H1 (cell line): ENCODE results near the gene SUCNR1. TPM values are rescaled to one million over a fixed set of nuclear protein-coding genes. Genes with fewer than 3 reads are reported as not detected.

Experiments used
- CTCF ChIA-PET: fragments of 300-600 bp; sonication (Branson Sonifier 250); formaldehyde crosslinking; loops from one replicate; lab custom pipeline; 2021; ENCODE audit not compliant: partially characterized antibody; lab: Charles Lee
- POLR2A ChIA-PET: fragments of 300-600 bp; sonication (Branson Sonifier 250); formaldehyde crosslinking; loops from one replicate; lab custom pipeline; 2021; ENCODE audit warnings: inconsistent platforms; ENCODE audit not compliant: partially characterized antibody; lab: Charles Lee
- DNase-seq, 2 experiments: peaks; one replicate each; pipeline versions ENCODE4 v3.0.0 to v3.0.0-alpha.2; 2010 to 2022; ENCODE audit warnings: low spot score in 2 of 2, low read depth in 1 of 2, mixed read lengths in 1 of 2
- FAIRE-seq: peaks from 2 replicates; lab custom pipeline; 2011; peaks lifted over from hg19 to GRCh38; lab: Jason Lieb, UNC
- H2AFZ ChIP-seq: 2 replicates; pipeline ENCODE4 v1.8.1; 2012; ENCODE audit warnings: low read length, inconsistent platforms
- H2AK5ac ChIP-seq: 2 replicates; pipeline ENCODE4 v1.6.1; 2013; ENCODE audit warnings: low read depth, low read length
- H2BK120ac ChIP-seq: replicated peaks from 2 replicates; pipeline ENCODE3; 2013; ENCODE audit warnings: low read depth, low read length, inconsistent platforms
- H2BK12ac ChIP-seq: 2 replicates; pipeline ENCODE4 v1.6.1; 2013; ENCODE audit warnings: low read depth, low read length
- H2BK15ac ChIP-seq: 2 replicates; pipeline ENCODE4 v1.6.1; 2013; ENCODE audit warnings: low read length
- H2BK20ac ChIP-seq: 2 replicates; pipeline ENCODE4 v1.6.1; 2013; ENCODE audit warnings: low read length
- H2BK5ac ChIP-seq: 2 replicates; pipeline ENCODE4 v1.6.1; 2013; ENCODE audit warnings: low read depth, low read length
- H3K14ac ChIP-seq: 2 replicates; pipeline ENCODE4 v1.6.1; 2013; ENCODE audit warnings: inconsistent platforms; ENCODE audit not compliant: insufficient read length
- H3K18ac ChIP-seq: 2 replicates; pipeline ENCODE4 v1.6.1; 2013; ENCODE audit warnings: low read length; ENCODE audit errors: extremely low read depth
- H3K23ac ChIP-seq: 2 replicates; pipeline ENCODE4 v1.6.1; 2013; ENCODE audit warnings: inconsistent platforms; ENCODE audit not compliant: insufficient read length
- H3K23me2 ChIP-seq: 2 replicates; pipeline ENCODE4 v1.6.1; 2013; ENCODE audit warnings: low read depth, low read length
- H3K27ac ChIP-seq: 2 replicates; pipeline ENCODE4 v1.6.1; 2011; ENCODE audit warnings: low read depth, low read length, inconsistent platforms
- H3K27me3 ChIP-seq, 4 experiments: replicated peaks in 1 of 4; 1 replicate in 1 of 4; 2 replicates in 3 of 4; pipeline versions ENCODE4 v1.6.1 to v1.8.1; 2011 to 2013; ENCODE audit warnings: low read length in 3 of 4, mild to moderate bottlenecking in 3 of 4, inconsistent platforms in 2 of 4, mixed read lengths in 2 of 4, moderate library complexity in 1 of 4; ENCODE audit not compliant: control insufficient read depth in 3 of 4, insufficient read depth in 3 of 4; ENCODE audit errors: extremely low read depth in 1 of 4
- H3K36me3 ChIP-seq, 4 experiments: 2 replicates each; pipeline versions ENCODE4 v1.6.1 to v1.8.1; 2011 to 2013; ENCODE audit warnings: mild to moderate bottlenecking in 4 of 4, low read length in 3 of 4, moderate library complexity in 2 of 4, control low read depth in 1 of 4, inconsistent platforms in 1 of 4; ENCODE audit not compliant: insufficient read depth in 4 of 4, control insufficient read depth in 2 of 4
- H3K4ac ChIP-seq: replicated peaks from 2 replicates; pipeline ENCODE3; 2013; ENCODE audit warnings: low read length, low read depth, mixed read lengths, inconsistent platforms; ENCODE audit not compliant: insufficient read length
- H3K4me1 ChIP-seq, 4 experiments: replicated peaks in 1 of 4; 1 replicate in 1 of 4; 2 replicates in 3 of 4; pipeline versions ENCODE4 v1.6.1 to v1.8.1; 2011 to 2013; ENCODE audit warnings: low read length in 3 of 4, inconsistent platforms in 2 of 4, mixed read lengths in 1 of 4; ENCODE audit not compliant: insufficient read depth in 4 of 4, control insufficient read depth in 3 of 4
- H3K4me2 ChIP-seq, 2 experiments: 2 replicates each; pipeline versions ENCODE4 v1.6.1 to v1.8.1; 2011 to 2013; ENCODE audit warnings: low read depth in 2 of 2, low read length in 2 of 2, control low read depth in 1 of 2, inconsistent platforms in 1 of 2, mild to moderate bottlenecking in 1 of 2; ENCODE audit not compliant: insufficient read depth in 1 of 2
- H3K4me3 ChIP-seq, 4 experiments: fragments of 200-600, 300-600 bp in 1 of 4; sonication (generic), shearing (Covaris generic), sonication (Bioruptor Twin) in 1 of 4; 2 replicates each; pipeline versions ENCODE4 v1.5.1 to v1.8.1; 2011 to 2016; ENCODE audit warnings: low read length in 4 of 4, low read depth in 3 of 4, control low read depth in 2 of 4, inconsistent platforms in 2 of 4, mild to moderate bottlenecking in 2 of 4, mixed read lengths in 1 of 4, moderate library complexity in 1 of 4; ENCODE audit not compliant: insufficient read depth in 2 of 4; ENCODE audit errors: extremely low read depth in 1 of 4
- H3K56ac ChIP-seq: replicated peaks from 2 replicates; pipeline ENCODE3; 2013; ENCODE audit warnings: low read depth, mild to moderate bottlenecking, mixed read lengths, low read length, inconsistent platforms; ENCODE audit not compliant: insufficient read length
- H3K79me1 ChIP-seq: 2 replicates; pipeline ENCODE4 v1.6.1; 2013; ENCODE audit warnings: low read depth, low read length, control low read depth
- H3K79me2 ChIP-seq, 2 experiments: 2 replicates each; pipeline versions ENCODE4 v1.6.1 to v1.8.1; 2012 to 2013; ENCODE audit warnings: low read length in 2 of 2, mild to moderate bottlenecking in 2 of 2, inconsistent platforms in 1 of 2; ENCODE audit not compliant: insufficient read depth in 2 of 2, control insufficient read depth in 1 of 2
- H3K9ac ChIP-seq, 4 experiments: replicated peaks in 1 of 4; 1 replicate in 1 of 4; 2 replicates in 3 of 4; pipeline versions ENCODE4 v1.6.1 to v1.8.1; 2011 to 2013; ENCODE audit warnings: low read depth in 3 of 4, low read length in 3 of 4, control low read depth in 2 of 4, mild to moderate bottlenecking in 2 of 4, moderate library complexity in 2 of 4, inconsistent platforms in 1 of 4; ENCODE audit errors: extremely low read depth in 1 of 4
- H3K9me3 ChIP-seq, 2 experiments: 2 replicates each; pipeline versions ENCODE4 v1.6.1 to v1.8.1; 2012 to 2013; ENCODE audit warnings: mild to moderate bottlenecking in 2 of 2, moderate library complexity in 2 of 2, control low read depth in 1 of 2, inconsistent platforms in 1 of 2, low read depth in 1 of 2, low read length in 1 of 2, mixed read lengths in 1 of 2; ENCODE audit not compliant: insufficient read depth in 2 of 2
- H4K20me1 ChIP-seq, 2 experiments: replicated peaks in 1 of 2; 2 replicates each; pipeline versions ENCODE3 to v1.8.1; 2011 to 2013; ENCODE audit warnings: inconsistent platforms in 2 of 2, low read length in 2 of 2, mild to moderate bottlenecking in 1 of 2; ENCODE audit not compliant: insufficient read depth in 2 of 2, control insufficient read depth in 1 of 2
- H4K5ac ChIP-seq: 2 replicates; pipeline ENCODE4 v1.6.1; 2013; ENCODE audit warnings: low read length, low read depth, mixed read lengths, inconsistent platforms; ENCODE audit not compliant: insufficient read length
- H4K8ac ChIP-seq: 2 replicates; pipeline ENCODE4 v1.8.0; 2013; ENCODE audit warnings: mild to moderate bottlenecking, moderate library complexity, low read length, inconsistent platforms; ENCODE audit not compliant: insufficient read depth; ENCODE audit errors: extremely low read depth
- H4K91ac ChIP-seq: replicated peaks from 2 replicates; pipeline ENCODE3; 2013; ENCODE audit warnings: low read length, mixed read lengths, inconsistent platforms; ENCODE audit not compliant: insufficient read length
- ATF3 ChIP-seq: IDR thresholded peaks from 2 replicates; pipeline ENCODE4 v1.6.1; 2011; ENCODE audit warnings: low read depth, mild to moderate bottlenecking, low read length; ENCODE audit not compliant: insufficient read depth
- BRCA1 ChIP-seq: IDR thresholded peaks from 2 replicates; pipeline ENCODE4 v1.6.1; 2012; ENCODE audit warnings: low read depth, low read length, improper control_type of control experiment
- CHD1 ChIP-seq: IDR thresholded peaks from 2 replicates; pipeline ENCODE4 v1.6.1; 2012; ENCODE audit warnings: low read depth, low read length, improper control_type of control experiment
- EZH2 ChIP-seq: fragments of 200-600 bp; sonication (generic); IDR thresholded peaks from 2 replicates; pipeline ENCODE4 v1.7.1; 2012; ENCODE audit warnings: low read depth, mild to moderate bottlenecking, moderate library complexity, low read length, inconsistent platforms; ENCODE audit not compliant: severe bottlenecking
- FOSL1 ChIP-seq: IDR thresholded peaks from 2 replicates; pipeline ENCODE4 v1.6.1; 2011; ENCODE audit warnings: mild to moderate bottlenecking, low read depth, low read length, moderate library complexity; ENCODE audit not compliant: insufficient read depth
- HDAC6 ChIP-seq: IDR thresholded peaks from one replicate; pipeline ENCODE4 v1.7.1; 2012; ENCODE audit warnings: low read depth, mild to moderate bottlenecking, inconsistent platforms, low read length, moderate library complexity
- KDM1A ChIP-seq: fragments of 200-600, 300-600 bp; sonication (generic); IDR thresholded peaks from 2 replicates; pipeline ENCODE4 v1.7.1; 2016; ENCODE audit warnings: mild to moderate bottlenecking, low read length, borderline replicate concordance
- KDM4A ChIP-seq: IDR thresholded peaks from one replicate; pipeline ENCODE4 v1.7.1; 2012; ENCODE audit warnings: low read depth, mild to moderate bottlenecking, moderate library complexity, low read length, inconsistent platforms; ENCODE audit not compliant: severe bottlenecking
- NANOG ChIP-seq: IDR thresholded peaks from 2 replicates; pipeline ENCODE4 v1.6.1; 2011; ENCODE audit warnings: low read length, low read depth, mild to moderate bottlenecking, inconsistent platforms; ENCODE audit not compliant: insufficient read depth, poor library complexity, severe bottlenecking
- PHF8 ChIP-seq: fragments of 200-600 bp; sonication (generic); conservative IDR thresholded peaks from 2 replicates; pipeline ENCODE4 v1.7.1; 2012; ENCODE audit warnings: low read depth, mild to moderate bottlenecking, inconsistent platforms, low read length, moderate library complexity
- POLR2A ChIP-seq, 2 experiments: IDR thresholded peaks; 1 replicate in 1 of 2; 2 replicates in 1 of 2; pipeline ENCODE4 v1.6.1; 2011; ENCODE audit warnings: low read depth in 2 of 2, low read length in 2 of 2, mild to moderate bottlenecking in 2 of 2; ENCODE audit errors: control extremely low read depth in 1 of 2
- RXRA ChIP-seq: IDR thresholded peaks from 2 replicates; pipeline ENCODE4 v1.6.1; 2011; ENCODE audit warnings: low read depth, mild to moderate bottlenecking, low read length, moderate library complexity; ENCODE audit not compliant: insufficient read depth
- SIX5 ChIP-seq: IDR thresholded peaks from 2 replicates; pipeline ENCODE4 v1.6.1; 2011; ENCODE audit warnings: mild to moderate bottlenecking, low read depth, low read length
- SP1 ChIP-seq: IDR thresholded peaks from 2 replicates; pipeline ENCODE4 v1.6.1; 2011; ENCODE audit warnings: low read depth, low read length
- SUZ12 ChIP-seq: fragments of 200-600 bp; sonication (generic); IDR thresholded peaks from 2 replicates; pipeline ENCODE4 v1.6.1; 2012; ENCODE audit warnings: mild to moderate bottlenecking, inconsistent platforms, low read length, moderate library complexity, mixed read lengths
- WGBS, 2 experiments: shearing (Covaris generic) in 1 of 2; methylation state at CpG; one replicate each; pipeline versions ENCODE4 v1.1.6 to v1.1.7; 2013 to 2015; ENCODE audit warnings: low lambda C conversion rate in 2 of 2, mixed read lengths in 2 of 2, inconsistent platforms in 1 of 2, low coverage in 1 of 2, missing lambda C conversion rate in 1 of 2; ENCODE audit not compliant: insufficient replicate concordance in 2 of 2, insufficient coverage in 1 of 2, insufficient read length in 1 of 2; ENCODE audit errors: extremely low coverage in 1 of 2, missing lambda C conversion rate in 1 of 2; 5-methylcytosine and 5-hydroxymethylcytosine counted together
- polyA plus RNA-seq, 7 experiments: library from polyadenylated mRNA; depleted of rRNA in 3 of 7; stranded (reverse) in 5 of 7; unstranded in 2 of 7; fragments of >200 nt in 5 of 7; fragments of 200-250 nt in 2 of 7; gene quantifications; 1 replicate in 5 of 7; 2 replicates in 1 of 7; 4 replicates in 1 of 7; pipeline versions ENCODE4 v1.2.1 to v1.2.3, GENCODE V29; 2011 to 2013; ENCODE audit warnings: missing spikeins in 2 of 7, mixed read lengths in 2 of 7
- total RNA-seq: library from RNA; stranded (reverse); fragmentation: NEBNext Ultra II Directional; extraction: Animal tissue kit (Norgen Biotek cat#: 25700); gene quantifications from 2 replicates; pipeline ENCODE4 v1.2.1, GENCODE V29; 2021

The SUCNR1 gene
- total and polyA plus RNA-seq, 2 of the 8 experiments (the other 6 are each of a cell fraction or from before 2014, with no cell fraction given) = not detected

DNA sequence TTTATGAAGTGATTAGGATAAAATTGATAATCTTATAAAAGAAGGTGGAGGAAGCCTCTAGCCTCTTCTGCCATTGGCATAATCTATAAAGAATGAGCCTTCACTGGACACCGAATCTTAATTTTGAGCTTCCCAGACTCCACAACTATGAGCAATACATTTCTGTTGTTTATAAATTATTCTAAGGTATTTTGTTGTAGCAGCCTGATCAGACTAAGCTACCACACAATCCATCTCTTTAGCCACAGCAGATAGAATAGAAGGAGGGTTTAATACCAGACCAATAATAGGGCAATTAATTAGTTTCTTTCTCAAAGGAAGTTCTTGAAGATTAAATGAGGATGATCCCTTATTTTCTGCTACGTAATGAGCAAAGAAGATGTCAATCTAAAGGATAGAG, 33.3 kb downstream of the SUCNR1 start:
- Histone ChIP-seq H3K14ac (no peak overlapping the region), H3K23me2 (no peaks in the 10 kb centered on the region), H4K91ac (no peak overlapping the region), H3K9ac (no peak overlapping the region), H2BK120ac (no peak overlapping the region), H4K20me1 (no peaks in the 10 kb centered on the region), H3K79me1 (no peaks in the 10 kb centered on the region), H2BK12ac (no peak overlapping the region), H3K79me2 (no peaks in the 10 kb centered on the region), H3K4me3 (no peak overlapping the region), H3K4me1 (no peaks in the 10 kb centered on the region; a peak in 1 of 7 replicates), H3K23ac (no peak overlapping the region), H4K8ac (no peak overlapping the region), H2BK5ac (no peak overlapping the region), H3K36me3 (no peaks in the 10 kb centered on the region), H3K27ac (no peak overlapping the region), H3K9me3 (no peaks in the 10 kb centered on the region), H3K4ac (no peak overlapping the region), H2BK20ac (no peak overlapping the region), H2BK15ac (no peak overlapping the region), H3K4me2 (no peak overlapping the region), H3K56ac (no peak overlapping the region), H3K27me3 (no peaks in the 10 kb centered on the region), H3K18ac (no peak overlapping the region), H4K5ac (no peak overlapping the region), H2AFZ (no peak overlapping the region), H2AK5ac (no peak overlapping the region)
- ChIA-PET CTCF (interaction anchor here (0.7 kb wide), 2 partner anchors 12 to 15 kb away, joined by 3 read pairs; no protein-coding TSS in a partner anchor), POLR2A (no interaction called here)
- FAIRE-seq (no peak), DNase-seq (no peak)
- WGBS, 2 experiments = 95% methylated on average over 2 of the region's 2 CpGs; no CpG with 5 or more reads in 1 of the 2 experiments
- TF ChIP-seq SIX5 (no peak), EZH2 (no peak), BRCA1 (no peak), CHD1 (no peak), SP1 (no peak), SUZ12 (no peak), HDAC6 (no peak), KDM1A (no peak), KDM4A (no peak), FOSL1 (no peak), RXRA (no peak), NANOG (no peak), POLR2A (IDR thresholded peaks at IDR 0.05; ENCODE audit: control extremely low read depth in 1 of 2, low read depth in 2 of 2, low read length in 2 of 2) (no peak), ATF3 (no peak), PHF8 (no peak)
